Right lung (tissue), 5 donors: ENCODE measurements around the gene WRAP73. TPM values are rescaled to one million over a fixed set of nuclear protein-coding genes. Genes with fewer than 3 reads are reported as not detected.
"Not testable (repeated sequence)": the region's sequence is repeated elsewhere in the genome, so short reads cannot be mapped to it uniquely, and the experiment has no call there.

Experiments used
- DNase-seq, 2 donors: peaks; one replicate each; pipeline ENCODE4 v3.0.0-alpha.2; 2013
- polyA plus RNA-seq, 5 donors: library from polyadenylated mRNA; unstranded; fragments of 120-200 nt; gene quantifications; one replicate each; pipeline versions ENCODE4 v1.2.1 to v1.2.3, GENCODE V29; 2013; ENCODE audit warnings: inconsistent platforms in 1 of 5, low replicate concordance in 1 of 5; ENCODE audit not compliant: insufficient read length in 5 of 5, insufficient read depth in 1 of 5

WRAP73 gene
- polyA plus RNA-seq, 5 donors, result 14.0 to 20.1 (median 15.9) TPM

GRCh38 chr1:3632298-3632697, 17.6 kb downstream of the WRAP73 start:
- no peak for DNase-seq

GRCh38 chr1:3631320-3632260, 18.3 kb downstream of the WRAP73 start:
- no peak for DNase-seq

- DNase-seq, result no peak
These were observed 19.0 kb downstream of the WRAP73 start for GRCh38 chr1:3630914-3631313.

GRCh38 chr1:3630161-3630611, 19.7 kb downstream of the WRAP73 start:
- DNase-seq, result no peak

- DNase-seq, result no peak
These were observed 20.2 kb downstream of the WRAP73 start for GRCh38 chr1:3629561-3630160.

GRCh38 chr1:3628445-3628844, 21.5 kb downstream of the WRAP73 start:
- no peak for DNase-seq

GRCh38 chr1:3627515-3628253, 22.2 kb downstream of the WRAP73 start:
- no peak for DNase-seq

GRCh38 chr1:3626025-3626424, 23.9 kb downstream of the WRAP73 start:
- no peak for DNase-seq

GRCh38 chr1:3625151-3625907, 24.6 kb downstream of the WRAP73 start:
- DNase-seq, result no peak

- peak; percentile 95 to 96 for DNase-seq
These were observed 25.4 kb downstream of the WRAP73 start, which contains the start of gene TPRG1L for GRCh38 chr1:3624200-3625136. Gene TPRG1L, plus strand, starts transcription at chr1:3625015. Its CDS starts 58 bp downstream, at chr1:3625073.

GRCh38 chr1:3623441-3624199, 26.3 kb downstream of the WRAP73 start:
- no peak for DNase-seq

- not testable (repeated sequence) for DNase-seq
These were observed 27.8 kb downstream of the WRAP73 start for GRCh38 chr1:3622102-3622501.

- DNase-seq, result not testable (repeated sequence)
These were observed 28.7 kb downstream of the WRAP73 start for GRCh38 chr1:3621151-3621671.

GRCh38 chr1:3620708-3621107, 29.2 kb downstream of the WRAP73 start:
- no peak for DNase-seq

- peak; percentile 63 to 78 for DNase-seq
These were observed 30.8 kb downstream of the WRAP73 start for GRCh38 chr1:3618881-3619671.

GRCh38 chr1:3618531-3618880, 31.4 kb downstream of the WRAP73 start:
- no peak for DNase-seq

GRCh38 chr1:3617806-3618345, 32.0 kb downstream of the WRAP73 start:
- DNase-seq, result no peak

- DNase-seq, result no peak
These were observed 33.0 kb downstream of the WRAP73 start for GRCh38 chr1:3616861-3617260.
